BLaER1 treated with 17β-estradiol and CSF1 and Interleukin-3, amounts not matched to agents 10 nM and 100 nM (cell line): ENCODE data around the gene ABCC3.
"Not testable (repeated sequence)": the region's sequence is repeated elsewhere in the genome, so short reads cannot be mapped to it uniquely, and the experiment has no call there.

ENCODE experiments used
- H3K27ac ChIP-seq, 11 experiments: shearing (Covaris generic); formaldehyde crosslinking; 2 replicates each; pipeline ENCODE4 v1.8.1; 2022
- H3K27me3 ChIP-seq, 11 experiments: shearing (Covaris generic); formaldehyde crosslinking; 2 replicates each; pipeline ENCODE4 v1.8.1; 2022
- H3K36me3 ChIP-seq, 11 experiments: shearing (Covaris generic); formaldehyde crosslinking; 2 replicates each; pipeline ENCODE4 v1.8.1; 2022
- H3K4me1 ChIP-seq, 10 experiments: shearing (Covaris generic); formaldehyde crosslinking; 2 replicates each; pipeline ENCODE4 v1.8.1; 2022
- H3K4me2 ChIP-seq, 11 experiments: shearing (Covaris generic); formaldehyde crosslinking; 2 replicates each; pipeline ENCODE4 v1.8.1; 2022
- H3K4me3 ChIP-seq, 10 experiments: shearing (Covaris generic); formaldehyde crosslinking; 2 replicates each; pipeline ENCODE4 v1.8.1; 2022
- H3K9ac ChIP-seq, 11 experiments: shearing (Covaris generic); formaldehyde crosslinking; 2 replicates each; pipeline ENCODE4 v1.8.1; 2022
- H3K9me3 ChIP-seq, 11 experiments: shearing (Covaris generic); formaldehyde crosslinking; replicated peaks in 1 of 11; 2 replicates each; pipeline ENCODE4 v1.8.1; 2022
- H4K20me1 ChIP-seq, 11 experiments: shearing (Covaris generic); formaldehyde crosslinking; 2 replicates each; pipeline ENCODE4 v1.8.1; 2022
- Cebpa-rat ChIP-seq, 11 experiments: shearing (Covaris generic); IDR thresholded peaks; 2 replicates each; pipeline ENCODE4 v1.8.1; 2022

ABCC3 gene

DNA sequence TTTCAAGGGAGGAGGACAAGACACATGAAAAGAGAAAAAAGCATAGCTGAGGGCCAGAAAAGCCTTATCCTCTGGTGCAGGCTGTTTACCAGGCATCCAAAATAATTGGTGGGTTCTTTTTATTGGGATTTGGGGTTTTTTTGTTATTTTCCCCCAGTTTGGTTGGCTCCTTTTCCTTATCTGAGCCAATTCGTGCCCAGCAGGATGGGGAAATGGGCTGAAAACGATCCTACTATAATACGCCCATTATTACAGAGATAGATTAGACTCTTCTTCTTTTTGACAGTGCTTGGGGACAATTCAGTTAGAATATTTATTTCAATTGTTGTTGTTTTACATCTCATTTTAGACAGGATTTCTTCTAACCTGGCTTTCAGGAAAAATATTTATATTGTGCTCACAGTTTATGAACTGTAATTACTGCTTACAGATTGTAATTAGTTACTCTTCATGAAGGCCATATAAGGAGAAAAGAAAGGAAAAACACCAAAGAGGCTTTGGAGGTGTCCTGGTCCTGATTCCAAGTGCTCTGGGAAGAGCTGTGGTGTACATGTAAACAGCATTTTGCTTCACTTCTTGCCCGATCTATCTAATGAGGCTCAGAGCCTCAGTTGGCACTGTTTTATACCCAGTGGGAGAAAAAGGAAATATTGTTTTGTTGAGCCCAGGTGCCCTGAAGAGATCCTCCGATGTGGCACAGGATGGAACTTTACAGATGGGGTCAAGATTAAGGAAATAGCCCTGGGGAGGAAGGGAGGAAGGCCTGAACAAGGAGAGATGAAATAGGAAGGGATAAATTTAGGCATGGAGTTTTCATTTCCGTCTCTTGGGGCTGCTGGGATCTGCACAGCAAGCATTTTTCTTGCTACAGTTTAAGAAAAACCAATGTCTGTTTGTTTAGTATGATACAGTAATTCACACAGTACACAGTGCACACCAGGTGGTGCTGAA, 73.6 kb downstream of the ABCC3 start:
- H3K27ac ChIP-seq = peak overlapping the region; percentile 95 to 99 (median 97)
- H3K4me1 ChIP-seq = peaks cover 46 to 73% (median 62%) of the 10 kb centered on the region in 10 experiments
- H3K4me2 ChIP-seq = peak overlapping the region; percentile 77 to 98 (median 92)

DNA sequence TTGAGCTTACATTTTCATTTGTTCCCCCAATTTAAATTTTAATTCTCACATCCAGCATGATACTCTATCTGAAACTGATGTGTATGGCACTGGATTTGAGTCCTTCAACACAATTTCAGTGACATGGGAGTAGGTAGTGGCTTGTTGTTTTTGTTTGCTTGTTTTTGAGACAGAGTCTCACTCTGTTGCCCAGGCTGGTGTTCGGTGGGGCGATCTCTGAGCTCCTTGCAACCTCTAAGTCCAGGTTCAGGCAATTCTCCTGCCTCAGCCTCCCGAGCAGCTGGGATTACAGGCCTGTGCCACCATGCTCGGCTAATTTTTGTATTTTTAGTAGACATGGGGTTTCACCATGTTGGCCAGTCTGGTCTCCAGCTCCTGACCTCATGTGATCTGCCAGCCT, 74.4 kb downstream of the ABCC3 start:
- H3K27ac ChIP-seq = peak overlapping the region; percentile 95 to 99 (median 97)
- peak overlapping the region; percentile 94 to 98 (median 97) for H3K9ac ChIP-seq
- H3K4me2 ChIP-seq = peak overlapping the region; percentile 77 to 98 (median 92)
- H3K27me3 ChIP-seq, H3K9me3 ChIP-seq: not testable (repeated sequence)
- peaks cover 5 to 21% (median 18%) of the 10 kb centered on the region in 11 experiments; a peak in 19 of 22 replicates for H3K36me3 ChIP-seq
- H4K20me1 ChIP-seq = peaks cover 0 to 20% (median 17%) of the 10 kb centered on the region in 11 experiments; a peak in 14 of 22 replicates
- H3K4me3 ChIP-seq = peak overlapping the region; percentile 65 to 86 (median 76)
- peaks cover 46 to 66% (median 55%) of the 10 kb centered on the region in 10 experiments for H3K4me1 ChIP-seq

More for the DNA sequence above, 73.6 kb downstream of the ABCC3 start:
- H3K27me3 ChIP-seq = no peaks in the 10 kb centered on the region
- peaks cover 3 to 28% (median 24%) of the 10 kb centered on the region in 11 experiments; a peak in 18 of 22 replicates for H4K20me1 ChIP-seq
- H3K9me3 ChIP-seq = no peaks in the 10 kb centered on the region
- 0 out of 22 replicates have a peak, but pooled peaks of 1 of the 11 experiments have one; percentile 4 for TF ChIP-seq Cebpa-rat (IDR thresholded peaks at IDR 0.05)
- H3K36me3 ChIP-seq = peaks cover 12 to 29% (median 25%) of the 10 kb centered on the region in 11 experiments; a peak in 21 of 22 replicates
- peak overlapping the region; percentile 65 to 86 (median 76) for H3K4me3 ChIP-seq
- peak overlapping the region; percentile 94 to 98 (median 97) for H3K9ac ChIP-seq

DNA sequence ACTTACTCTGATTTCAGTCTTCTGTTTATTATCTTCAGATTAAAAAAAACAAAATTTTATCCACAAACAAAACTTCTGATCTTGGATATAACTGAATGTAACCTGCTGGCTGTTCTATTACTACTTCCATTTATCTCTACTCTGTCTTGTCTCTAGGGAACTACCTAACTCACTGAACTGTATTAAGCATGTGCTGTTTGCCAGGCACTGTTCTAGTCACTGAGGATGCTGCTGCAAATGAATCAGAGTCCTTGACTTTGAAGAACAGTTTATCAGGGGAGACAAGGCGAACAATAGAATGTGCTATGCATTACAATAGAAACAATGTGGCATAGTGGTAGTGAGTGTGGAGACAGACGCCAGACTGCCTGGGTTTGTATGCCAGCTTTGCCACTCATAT, 75.3 kb downstream of the ABCC3 start:
- Histone ChIP-seq H3K4me3 (no peak overlapping the region), H3K9me3 (no peaks in the 10 kb centered on the region), H3K4me2 (peak overlapping the region; percentile 77 to 98 (median 92)), H3K4me1 (peaks cover 46 to 56% (median 50%) of the 10 kb centered on the region in 10 experiments), H3K36me3 (peaks cover 0 to 12% (median 9%) of the 10 kb centered on the region in 11 experiments; a peak in 12 of 22 replicates), H3K27ac (peak overlapping the region; percentile 95 to 99 (median 97); a peak in 19 of 22 replicates), H3K27me3 (no peaks in the 10 kb centered on the region), H4K20me1 (peaks cover 0 to 11% (median 7%) of the 10 kb centered on the region in 11 experiments; a peak in 10 of 22 replicates), H3K9ac (peak overlapping the region in 4 of 11 experiments; percentile 96 to 98 (median 96); a peak in 4 of 22 replicates)
- TF ChIP-seq Cebpa-rat (IDR thresholded peaks at IDR 0.05) = no peak

DNA sequence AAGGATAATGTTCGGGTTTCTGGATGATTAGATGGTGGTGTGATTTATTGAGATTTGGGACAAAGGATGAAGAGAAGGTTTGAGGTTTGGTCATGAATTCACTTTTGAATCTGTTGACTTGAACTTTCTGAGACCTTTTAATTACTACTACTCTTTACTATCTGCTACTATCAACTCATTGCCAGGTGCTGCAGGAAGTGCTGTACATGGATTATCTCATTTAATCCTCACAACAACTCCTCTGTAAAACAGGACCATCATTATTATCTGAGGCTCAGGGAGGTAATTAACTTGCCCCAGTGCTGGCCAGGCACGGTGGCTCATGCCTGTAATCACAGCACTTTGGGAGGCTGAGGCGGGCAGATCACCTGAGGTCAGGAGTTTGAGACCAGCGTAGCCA, 76.0 kb downstream of the ABCC3 start:
- peak overlapping the region in 2 of 11 experiments; percentile 98; a peak in 2 of 22 replicates for H3K27ac ChIP-seq
- no peaks in the 10 kb centered on the region for H3K9me3 ChIP-seq
- H3K9ac ChIP-seq = no peak overlapping the region; a peak in 1 of 22 replicates
- peaks cover 0 to 6% (median 1%) of the 10 kb centered on the region in 11 experiments; a peak in 8 of 22 replicates for H4K20me1 ChIP-seq
- H3K4me2 ChIP-seq = peak overlapping the region; percentile 77 to 98 (median 92); a peak in 20 of 22 replicates
- no peaks in the 10 kb centered on the region for H3K27me3 ChIP-seq
- no peak overlapping the region for H3K4me3 ChIP-seq
- no peak for TF ChIP-seq Cebpa-rat (IDR thresholded peaks at IDR 0.05)
- peaks cover 44 to 50% (median 46%) of the 10 kb centered on the region in 10 experiments for H3K4me1 ChIP-seq
- peaks cover 0 to 6% (median 3%) of the 10 kb centered on the region in 11 experiments; a peak in 11 of 22 replicates for H3K36me3 ChIP-seq

DNA sequence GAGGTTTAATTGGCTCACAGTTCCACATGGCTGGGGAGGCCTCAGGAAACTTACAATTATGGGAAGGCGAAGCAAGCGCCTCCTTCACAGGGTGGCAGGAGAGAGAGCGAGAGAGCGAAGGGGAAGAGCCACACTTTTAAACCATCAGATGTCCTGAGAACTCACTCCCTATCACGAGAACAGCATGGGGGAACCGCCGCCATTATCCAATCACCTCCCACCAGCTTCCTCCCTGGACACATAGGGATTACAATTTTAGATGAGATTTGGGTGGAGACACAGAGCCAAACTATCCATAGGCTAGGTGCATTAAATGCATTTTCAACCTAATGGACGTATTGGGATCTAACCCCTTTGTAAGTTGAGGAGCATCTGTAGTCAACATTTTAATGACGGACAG, 78.0 kb downstream of the ABCC3 start:
- Histone ChIP-seq H4K20me1 (no peaks in the 10 kb centered on the region), H3K36me3 (no peaks in the 10 kb centered on the region), H3K9ac (no peak overlapping the region), H3K9me3 (no peaks in the 10 kb centered on the region), H3K27ac (no peak overlapping the region), H3K27me3 (no peaks in the 10 kb centered on the region), H3K4me1 (peaks cover 33 to 42% (median 34%) of the 10 kb centered on the region in 10 experiments), H3K4me2 (peak overlapping the region in 1 of 11 experiments; percentile 13; a peak in 1 of 22 replicates), H3K4me3 (no peak overlapping the region)
- TF ChIP-seq Cebpa-rat (IDR thresholded peaks at IDR 0.05) = no peak

DNA sequence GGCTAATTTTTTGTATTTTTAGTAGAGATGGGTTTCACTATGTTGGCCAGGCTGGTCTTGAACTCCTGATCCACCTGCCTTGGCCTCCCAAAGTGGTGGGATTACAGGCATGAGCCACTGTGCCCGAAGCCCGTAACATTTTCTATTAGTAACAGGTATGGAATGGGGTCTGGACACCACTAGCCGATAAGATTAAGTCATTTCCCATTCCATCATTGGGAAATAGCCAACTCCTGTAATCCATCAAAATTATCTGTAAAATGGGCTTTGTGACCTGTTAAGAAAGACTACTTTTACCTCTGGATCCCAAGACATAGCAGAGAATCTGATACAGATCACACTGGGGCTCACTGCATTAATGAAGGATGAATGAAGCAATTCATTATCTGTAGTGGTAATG, 80.8 kb downstream of the ABCC3 start:
- Histone ChIP-seq H3K4me1 (peaks cover 15 to 26% (median 17%) of the 10 kb centered on the region in 10 experiments), H3K9ac (no peak overlapping the region), H3K4me2 (no peak overlapping the region), H3K36me3 (no peaks in the 10 kb centered on the region), H4K20me1 (peaks cover 3 to 9% (median 8%) of the 10 kb centered on the region in 11 experiments; a peak in 18 of 22 replicates), H3K4me3 (no peak overlapping the region), H3K27me3 (no peaks in the 10 kb centered on the region), H3K27ac (no peak overlapping the region), H3K9me3 (no peaks in the 10 kb centered on the region)
- TF ChIP-seq Cebpa-rat (IDR thresholded peaks at IDR 0.05) = no peak

DNA sequence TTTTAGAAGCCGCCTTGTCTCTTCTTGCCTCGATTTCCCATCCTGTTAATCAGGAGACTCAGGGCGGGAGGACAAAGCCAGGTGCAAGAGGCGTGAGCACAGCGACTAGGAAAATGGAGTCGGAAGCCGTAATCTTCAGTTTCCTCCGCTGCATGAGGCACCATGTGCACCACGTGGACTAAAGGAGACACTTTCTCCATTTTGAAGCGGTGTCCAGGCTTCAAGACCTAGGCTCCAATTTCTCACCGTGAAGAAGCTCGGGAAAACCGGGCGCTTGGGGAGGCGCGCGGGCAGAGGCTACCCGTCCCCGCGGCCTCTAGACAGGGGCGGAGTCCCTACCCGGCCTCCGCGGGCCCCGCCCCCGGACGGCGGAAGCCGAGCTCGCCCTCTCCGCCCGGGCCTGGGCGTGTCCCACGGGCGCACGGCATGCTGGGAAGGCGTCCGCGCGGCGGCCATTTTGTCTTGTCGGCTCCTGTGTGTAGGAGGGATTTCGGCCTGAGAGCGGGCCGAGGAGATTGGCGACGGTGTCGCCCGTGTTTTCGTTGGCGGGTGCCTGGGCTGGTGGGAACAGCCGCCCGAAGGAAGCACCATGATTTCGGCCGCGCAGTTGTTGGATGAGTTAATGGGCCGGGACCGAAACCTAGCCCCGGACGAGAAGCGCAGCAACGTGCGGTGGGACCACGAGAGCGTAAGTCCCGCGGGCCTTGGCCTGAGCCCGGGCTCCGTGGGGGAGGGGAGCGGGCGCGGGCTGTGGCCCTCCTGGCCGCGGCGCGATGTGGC, 84.7 kb downstream of the ABCC3 start, which contains the start of gene LUC7L3:
TSS of gene LUC7L3 (plus strand) at position 460 of the 780 bp plus-strand sequence. CDS start at position 590, 130 bp downstream.
- H4K20me1 ChIP-seq = peaks cover 42 to 48% (median 47%) of the 10 kb centered on the region in 11 experiments
- H3K9me3 ChIP-seq = no peaks in the 10 kb centered on the region
- H3K36me3 ChIP-seq = peaks cover 0 to 26% (median 20%) of the 10 kb centered on the region in 11 experiments; a peak in 14 of 22 replicates
- H3K4me2 ChIP-seq = peak within 1 kb of the TSS; percentile 75 to 99 (median 90)
- peak within 1 kb of the TSS; percentile 94 to 100 (median 97) for H3K9ac ChIP-seq
- TF ChIP-seq Cebpa-rat (IDR thresholded peaks at IDR 0.05) = no peak
- H3K4me1 ChIP-seq = peaks cover 26 to 37% (median 32%) of the 10 kb centered on the region in 10 experiments
- peak within 1 kb of the TSS; percentile 77 to 99 (median 94) for H3K4me3 ChIP-seq
- H3K27ac ChIP-seq = peak within 1 kb of the TSS; percentile 94 to 99 (median 97)
- no peaks in the 10 kb centered on the region for H3K27me3 ChIP-seq
